GM12864 (cell line): ENCODE measurements around the gene PGK1.
"Not testable (repeated sequence)": the region's sequence is repeated elsewhere in the genome, so short reads cannot be mapped to it uniquely, and the experiment has no call there.

ENCODE experiments used
- DNase-seq: peaks from one replicate; pipeline ENCODE4 v3.0.0-alpha.2; 2011; ENCODE audit warnings: low read depth
- H3K4me3 ChIP-seq: 2 replicates; pipeline ENCODE4 v1.5.1; 2011; ENCODE audit warnings: mild to moderate bottlenecking, low read depth, low read length, control low read depth
- TF ChIP-seq, protein P1 (sequence below): IDR thresholded peaks from 2 replicates; pipeline ENCODE4 v1.5.1; 2011; ENCODE audit warnings: low read depth, mild to moderate bottlenecking, moderate library complexity, low read length, control low read depth, inconsistent platforms; ENCODE audit errors: missing control alignments

The PGK1 gene

DNA sequence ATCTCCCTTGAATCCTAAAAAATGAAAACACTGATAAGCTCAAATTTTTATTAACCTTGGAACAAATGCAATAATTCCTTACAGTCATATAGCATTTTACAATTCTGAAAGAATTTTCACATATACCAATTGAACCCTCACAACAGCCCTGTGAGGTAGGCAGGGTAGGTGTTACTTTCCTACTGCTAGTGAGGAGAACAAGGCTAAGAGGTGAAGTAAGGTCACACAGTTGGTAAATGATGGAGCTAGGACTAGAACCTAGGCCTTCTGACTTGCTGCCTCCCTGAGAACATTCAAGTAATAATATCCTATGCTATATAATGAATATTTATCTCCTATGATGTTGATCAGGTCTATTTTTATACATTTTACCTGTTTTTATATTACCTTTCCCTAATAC, 25.7 kb downstream of the PGK1 start:
- TF ChIP-seq, protein P1, sequence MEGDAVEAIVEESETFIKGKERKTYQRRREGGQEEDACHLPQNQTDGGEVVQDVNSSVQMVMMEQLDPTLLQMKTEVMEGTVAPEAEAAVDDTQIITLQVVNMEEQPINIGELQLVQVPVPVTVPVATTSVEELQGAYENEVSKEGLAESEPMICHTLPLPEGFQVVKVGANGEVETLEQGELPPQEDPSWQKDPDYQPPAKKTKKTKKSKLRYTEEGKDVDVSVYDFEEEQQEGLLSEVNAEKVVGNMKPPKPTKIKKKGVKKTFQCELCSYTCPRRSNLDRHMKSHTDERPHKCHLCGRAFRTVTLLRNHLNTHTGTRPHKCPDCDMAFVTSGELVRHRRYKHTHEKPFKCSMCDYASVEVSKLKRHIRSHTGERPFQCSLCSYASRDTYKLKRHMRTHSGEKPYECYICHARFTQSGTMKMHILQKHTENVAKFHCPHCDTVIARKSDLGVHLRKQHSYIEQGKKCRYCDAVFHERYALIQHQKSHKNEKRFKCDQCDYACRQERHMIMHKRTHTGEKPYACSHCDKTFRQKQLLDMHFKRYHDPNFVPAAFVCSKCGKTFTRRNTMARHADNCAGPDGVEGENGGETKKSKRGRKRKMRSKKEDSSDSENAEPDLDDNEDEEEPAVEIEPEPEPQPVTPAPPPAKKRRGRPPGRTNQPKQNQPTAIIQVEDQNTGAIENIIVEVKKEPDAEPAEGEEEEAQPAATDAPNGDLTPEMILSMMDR, result no peak
- no peak for DNase-seq
- no peak overlapping the region for H3K4me3 ChIP-seq

GRCh38 chrX:78130396-78130795, 26.3 kb downstream of the PGK1 start:
- DNase-seq, result no peak
- H3K4me3 ChIP-seq, result no peak overlapping the region
- TF ChIP-seq, protein P1, result no peak

GRCh38 chrX:78131117-78131516, 27.1 kb downstream of the PGK1 start:
- no peak overlapping the region for H3K4me3 ChIP-seq
- DNase-seq, result no peak
- TF ChIP-seq, protein P1, result no peak

DNA sequence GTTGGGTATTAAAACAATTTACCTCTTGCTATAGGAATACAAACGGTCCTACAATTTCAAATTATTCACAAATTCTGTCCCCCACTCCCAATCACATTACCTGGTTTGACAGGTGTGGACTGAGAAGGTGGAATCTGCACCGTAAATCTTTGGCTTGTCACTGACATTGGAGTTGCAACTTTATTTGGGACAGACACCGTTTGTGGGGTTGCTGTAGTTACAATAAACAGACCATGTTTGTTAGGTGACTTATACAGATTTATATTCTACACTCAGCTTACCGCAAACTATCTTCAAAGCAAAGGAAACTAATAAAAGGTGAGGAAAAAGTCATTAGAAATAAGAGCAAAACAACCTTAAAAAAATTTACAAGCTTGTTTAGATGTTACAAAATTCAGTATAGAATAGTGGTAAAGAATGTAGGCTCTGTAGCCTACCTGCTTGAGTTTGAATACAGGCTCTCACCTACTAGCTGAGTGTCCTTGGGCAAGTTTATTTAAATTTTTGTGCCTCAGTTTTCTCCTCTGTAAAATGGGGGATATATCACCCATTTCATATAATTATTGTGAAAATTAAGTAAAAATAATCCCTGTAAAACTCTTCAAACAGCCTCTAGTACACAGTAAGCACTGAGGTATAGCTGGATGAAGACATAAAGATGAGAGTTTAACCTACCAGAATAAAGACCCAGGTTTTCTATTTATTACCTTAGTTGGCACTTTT, 29.4 kb downstream of the PGK1 start:
- no peak for DNase-seq
- TF ChIP-seq, protein P1, result no peak

GRCh38 chrX:78139160-78140123, 35.4 kb downstream of the PGK1 start, which contains the start of gene TAF9B:
TAF9B (minus strand) TSS chrX:78139650; CDS start chrX:78139611, 39 bp downstream.
- TF ChIP-seq, protein P1, result no peak
- DNase-seq, result peak; percentile 27
- peak within 1 kb of the TSS; percentile 83 for H3K4me3 ChIP-seq

More for the DNA sequence above, 29.4 kb downstream of the PGK1 start:
- H3K4me3 ChIP-seq, result no peak overlapping the region

GRCh38 chrX:78140206-78140605, 36.2 kb downstream of the PGK1 start:
- no peak for DNase-seq
- H3K4me3 ChIP-seq, result no peak overlapping the region
- TF ChIP-seq, protein P1, result no peak

GRCh38 chrX:78147002-78147540, 43.0 kb downstream of the PGK1 start:
- DNase-seq, H3K4me3 ChIP-seq: not testable (repeated sequence)

- not testable (repeated sequence) for H3K4me3 ChIP-seq, DNase-seq
Measured at GRCh38 chrX:78157373-78157772, 53.3 kb downstream of the PGK1 start.

DNA sequence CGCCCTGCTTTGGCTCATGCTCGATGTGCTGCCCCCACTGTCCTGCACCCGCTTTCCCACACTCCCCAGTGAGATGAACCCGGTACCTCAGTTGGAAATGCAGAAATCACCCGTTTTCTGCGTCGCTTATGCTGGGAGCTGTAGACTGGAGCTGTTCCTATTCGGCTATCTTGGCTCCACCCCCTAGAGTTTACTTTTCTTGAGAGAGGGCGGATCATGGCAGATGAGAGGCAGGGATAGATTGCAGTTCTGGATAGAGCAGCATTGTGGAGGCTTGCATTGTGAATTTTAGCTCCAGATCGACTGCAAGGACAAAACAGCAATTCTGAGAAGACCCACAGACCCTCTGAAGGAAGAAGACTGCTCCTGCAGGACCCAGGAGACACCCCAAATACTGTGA, 53.8 kb downstream of the PGK1 start:
- not testable (repeated sequence) for DNase-seq

DNA sequence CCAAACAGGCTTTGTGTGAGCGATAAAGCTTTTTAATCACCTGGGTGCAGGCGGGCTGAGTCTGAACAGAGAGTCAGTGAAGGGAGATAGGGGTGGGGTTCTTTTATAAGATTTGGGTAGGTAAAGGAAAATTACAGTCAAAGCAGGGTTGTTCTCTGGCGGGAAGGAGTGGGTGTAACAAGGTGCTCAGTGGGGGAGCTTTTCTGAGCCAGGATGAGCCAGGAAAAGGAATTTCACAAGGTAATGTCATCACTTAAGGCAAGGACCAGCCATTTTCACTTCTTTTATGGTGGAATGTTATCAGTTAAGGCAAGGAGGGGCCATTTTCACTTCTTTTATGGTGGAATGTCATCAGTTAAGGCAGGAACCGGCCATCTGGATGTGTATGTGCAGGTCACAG, 56.7 kb downstream of the PGK1 start:
- not testable (repeated sequence) for DNase-seq, H3K4me3 ChIP-seq

More for the DNA sequence above, 53.8 kb downstream of the PGK1 start:
- H3K4me3 ChIP-seq, result not testable (repeated sequence)
